ENCODE data around the gene SIAH1. TPM values are rescaled to one million over a fixed set of nuclear protein-coding genes. Genes with fewer than 3 reads are reported as not detected.
A peak's percentile ranks its signal among the peaks of the same experiment; 100 is the strongest.

SIAH1 gene
- polyA plus RNA-seq, 2 of the 4 experiments (the other 2 are of a cell fraction): 13.3 to 28.5 TPM

DNA sequence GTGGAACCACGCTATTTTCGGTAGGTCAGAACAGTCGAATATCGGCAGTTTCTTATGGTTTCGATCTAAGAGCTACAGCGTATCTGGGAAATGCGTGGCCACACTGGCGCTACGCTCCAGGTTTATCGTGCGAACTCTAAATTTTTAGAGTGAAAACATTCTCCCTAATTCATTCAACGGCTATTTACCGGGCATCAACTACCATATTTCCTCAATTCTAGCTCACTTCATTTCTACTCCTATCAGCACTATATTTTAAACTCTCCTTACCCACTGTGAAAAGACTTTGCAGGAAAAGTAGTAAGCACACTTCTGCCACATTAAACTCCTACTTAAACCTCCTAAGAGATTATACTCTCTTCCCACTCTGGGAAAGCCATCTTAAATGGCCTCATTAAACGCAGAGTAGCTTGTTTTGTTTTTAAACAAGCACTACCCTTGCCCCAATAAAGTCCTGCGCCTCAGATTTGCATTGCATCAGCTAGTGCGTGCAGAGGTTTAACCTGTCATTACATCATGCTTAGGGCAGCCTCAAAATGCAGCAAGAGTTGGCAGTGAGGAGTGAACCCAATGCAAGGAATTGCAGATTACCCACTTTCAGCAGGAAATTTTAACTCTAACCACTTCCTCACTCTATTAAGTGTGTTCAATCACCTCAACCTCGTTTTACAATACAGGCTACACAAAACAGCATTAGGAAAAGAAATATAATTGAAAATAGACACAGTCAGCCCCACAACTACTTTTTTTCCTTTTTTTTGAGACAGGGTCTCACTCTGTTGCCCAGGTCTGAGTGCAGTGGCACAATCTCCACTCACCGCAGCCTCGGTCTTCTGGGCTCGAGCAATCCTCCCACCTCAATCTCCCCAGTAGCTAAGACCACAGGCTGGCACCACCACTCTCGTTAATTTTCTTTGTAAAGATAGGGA is 18.8 kb downstream of the SIAH1 start (continued):
- TF ChIP-seq HOXB13 (CRISPR knock-in tag; IDR thresholded peaks at IDR 0.05; ENCODE audit: low read depth) (no peak), CBX2 (IDR thresholded peaks at IDR 0.05; ENCODE audit: borderline replicate concordance, low read depth) (no peak), JUNB (IDR thresholded peaks at IDR 0.05) (no peak), HEYL (CRISPR knock-in tag; IDR thresholded peaks at IDR 0.05) (no peak), HOXB5 (CRISPR knock-in tag; IDR thresholded peaks at IDR 0.05) (no peak), SMC3 (IDR thresholded peaks at IDR 0.05) (no peak), NR3C1 (IDR thresholded peaks at IDR 0.05) (no peak), JUN (IDR thresholded peaks at IDR 0.05) (peak in 1 of 2 experiments; percentile 21; a peak in 3 of 5 replicates)
- TF ChIP-seq, protein P1, sequence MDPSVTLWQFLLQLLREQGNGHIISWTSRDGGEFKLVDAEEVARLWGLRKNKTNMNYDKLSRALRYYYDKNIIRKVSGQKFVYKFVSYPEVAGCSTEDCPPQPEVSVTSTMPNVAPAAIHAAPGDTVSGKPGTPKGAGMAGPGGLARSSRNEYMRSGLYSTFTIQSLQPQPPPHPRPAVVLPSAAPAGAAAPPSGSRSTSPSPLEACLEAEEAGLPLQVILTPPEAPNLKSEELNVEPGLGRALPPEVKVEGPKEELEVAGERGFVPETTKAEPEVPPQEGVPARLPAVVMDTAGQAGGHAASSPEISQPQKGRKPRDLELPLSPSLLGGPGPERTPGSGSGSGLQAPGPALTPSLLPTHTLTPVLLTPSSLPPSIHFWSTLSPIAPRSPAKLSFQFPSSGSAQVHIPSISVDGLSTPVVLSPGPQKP (IDR thresholded peaks at IDR 0.05; ENCODE audit: low read depth, low read length): no peak
- TF ChIP-seq, protein P2, sequence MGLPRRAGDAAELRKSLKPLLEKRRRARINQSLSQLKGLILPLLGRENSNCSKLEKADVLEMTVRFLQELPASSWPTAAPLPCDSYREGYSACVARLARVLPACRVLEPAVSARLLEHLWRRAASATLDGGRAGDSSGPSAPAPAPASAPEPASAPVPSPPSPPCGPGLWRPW (IDR thresholded peaks at IDR 0.05): no peak
- TF ChIP-seq, protein P3, sequence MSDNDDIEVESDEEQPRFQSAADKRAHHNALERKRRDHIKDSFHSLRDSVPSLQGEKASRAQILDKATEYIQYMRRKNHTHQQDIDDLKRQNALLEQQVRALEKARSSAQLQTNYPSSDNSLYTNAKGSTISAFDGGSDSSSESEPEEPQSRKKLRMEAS (IDR thresholded peaks at IDR 0.05): 0 out of 2 replicates have a peak, but pooled peaks have one; percentile 34

DNA sequence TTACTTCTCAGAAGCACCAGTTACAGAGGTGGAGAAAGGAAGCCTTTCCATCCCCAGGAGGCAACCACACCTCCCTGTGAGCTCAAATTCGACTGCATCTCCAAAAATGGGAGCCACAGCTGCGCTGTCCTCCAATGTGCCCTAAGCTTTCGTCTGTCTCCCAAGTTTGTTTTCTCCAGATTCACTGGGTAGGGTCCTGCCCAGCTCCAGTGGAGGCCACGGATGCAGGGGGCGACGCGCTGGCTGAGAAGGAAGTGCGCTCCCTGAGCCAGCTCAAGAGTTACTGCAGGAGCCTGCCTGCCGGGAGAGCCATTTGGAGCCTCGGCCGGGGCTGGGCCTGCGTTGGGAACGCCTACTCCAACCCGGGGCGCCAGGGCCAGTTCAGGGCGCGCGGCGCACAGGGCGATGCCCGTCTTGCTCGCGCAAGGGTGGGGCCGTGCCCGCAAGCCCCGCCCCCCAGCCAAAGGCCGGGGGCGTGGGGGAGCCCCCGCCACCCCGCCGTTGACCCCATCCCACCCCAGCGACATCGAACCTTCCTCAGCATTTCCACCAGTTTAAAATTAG is 19.5 kb downstream of the SIAH1 start:
- FAIRE-seq: no peak
- Histone ChIP-seq H3K4me2 (peak overlapping the region; percentile 83), H3K9me3 (no peaks in the 10 kb centered on the region), H3K4me3 (peak overlapping the region; percentile 53), H3K4me1 (peaks cover 46% of the 10 kb centered on the region), H3K27ac (peak overlapping the region; percentile 90 to 92)
- 3% methylated on average over 11 of the region's 33 CpGs for WGBS (ENCODE audit: missing lambda C conversion rate)
- peak; percentile 71 to 93 for DNase-seq (ENCODE audit: low read depth in 1 of 2, low spot score in 1 of 2)
- TF ChIP-seq CBX8 (IDR thresholded peaks at IDR 0.05) (no peak), NFE2L2 (conservative IDR thresholded peaks at IDR 0.05; ENCODE audit: low read length) (no peak), SMC3 (IDR thresholded peaks at IDR 0.05) (peak; percentile 11; the same call in 1 of the 3 replicates), TP53 (CRISPR knock-in tag; IDR thresholded peaks at IDR 0.05) (no peak), FOSL2 (IDR thresholded peaks at IDR 0.05) (no peak), FOSL2 (CRISPR knock-in tag; IDR thresholded peaks at IDR 0.05) (no peak), ZC3H11A (IDR thresholded peaks at IDR 0.05) (no peak), RAD21 (conservative IDR thresholded peaks at IDR 0.05 in 1 of 2, IDR thresholded peaks at IDR 0.05 in 1 of 2) (peak in 1 of 2 experiments; percentile 9; a peak in 1 of 5 replicates), CHD4 (IDR thresholded peaks at IDR 0.05; ENCODE audit: borderline replicate concordance) (no peak), POLR2A (IDR thresholded peaks at IDR 0.05; ENCODE audit: low read length) (peak; percentile 80), MYC (IDR thresholded peaks at IDR 0.05; ENCODE audit: borderline replicate concordance, low read length) (0 out of 2 replicates have a peak, but pooled peaks have one; percentile 20), CHD2 (IDR thresholded peaks at IDR 0.05; ENCODE audit: low read length, partially characterized antibody) (no peak), JUN (IDR thresholded peaks at IDR 0.05) (peak; percentile 56 to 78; a peak in 2 of 5 replicates), BHLHE40 (IDR thresholded peaks at IDR 0.05; ENCODE audit: low read depth, low read length) (no peak)
- TF ChIP-seq, protein P4, sequence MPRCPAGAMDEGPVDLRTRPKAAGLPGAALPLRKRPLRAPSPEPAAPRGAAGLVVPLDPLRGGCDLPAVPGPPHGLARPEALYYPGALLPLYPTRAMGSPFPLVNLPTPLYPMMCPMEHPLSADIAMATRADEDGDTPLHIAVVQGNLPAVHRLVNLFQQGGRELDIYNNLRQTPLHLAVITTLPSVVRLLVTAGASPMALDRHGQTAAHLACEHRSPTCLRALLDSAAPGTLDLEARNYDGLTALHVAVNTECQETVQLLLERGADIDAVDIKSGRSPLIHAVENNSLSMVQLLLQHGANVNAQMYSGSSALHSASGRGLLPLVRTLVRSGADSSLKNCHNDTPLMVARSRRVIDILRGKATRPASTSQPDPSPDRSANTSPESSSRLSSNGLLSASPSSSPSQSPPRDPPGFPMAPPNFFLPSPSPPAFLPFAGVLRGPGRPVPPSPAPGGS (IDR thresholded peaks at IDR 0.05): peak; percentile 49; the same call in 1 of the 3 replicates
- TF ChIP-seq, protein P3 (IDR thresholded peaks at IDR 0.05): peak; percentile 37
- TF ChIP-seq, protein P5, sequence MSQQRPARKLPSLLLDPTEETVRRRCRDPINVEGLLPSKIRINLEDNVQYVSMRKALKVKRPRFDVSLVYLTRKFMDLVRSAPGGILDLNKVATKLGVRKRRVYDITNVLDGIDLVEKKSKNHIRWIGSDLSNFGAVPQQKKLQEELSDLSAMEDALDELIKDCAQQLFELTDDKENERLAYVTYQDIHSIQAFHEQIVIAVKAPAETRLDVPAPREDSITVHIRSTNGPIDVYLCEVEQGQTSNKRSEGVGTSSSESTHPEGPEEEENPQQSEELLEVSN (IDR thresholded peaks at IDR 0.05; ENCODE audit: borderline replicate concordance, low read depth): no peak
- peak; percentile 95 to 99 for ATAC-seq
- ChIA-PET POLR2A (interaction anchor here (0.7 to 3.5 kb wide), 9 partner anchors 11 to 257 kb away, joined by 3 to 55 read pairs (median 5); partner anchors contain the start of gene SIAH1), CTCF (interaction anchor here (0.6 to 3.8 kb wide), 11 partner anchors 10 to 265 kb away, joined by 3 to 17 read pairs (median 5); partner anchors contain the start of gene SIAH1)

Data from A549 (cell line).